ENCODE results near the gene PYGM.
A peak's percentile ranks its signal among the peaks of the same experiment; 100 is the strongest.

PYGM gene

GRCh38 chr11:64753380-64754123 is 6.2 kb downstream of the PYGM start:
- no peak for DNase-seq

- no peak for DNase-seq
Observed at GRCh38 chr11:64753019-64753379, 6.8 kb downstream of the PYGM start.

GRCh38 chr11:64752175-64752970 is 7.4 kb downstream of the PYGM start:
- DNase-seq = no peak

DNA sequence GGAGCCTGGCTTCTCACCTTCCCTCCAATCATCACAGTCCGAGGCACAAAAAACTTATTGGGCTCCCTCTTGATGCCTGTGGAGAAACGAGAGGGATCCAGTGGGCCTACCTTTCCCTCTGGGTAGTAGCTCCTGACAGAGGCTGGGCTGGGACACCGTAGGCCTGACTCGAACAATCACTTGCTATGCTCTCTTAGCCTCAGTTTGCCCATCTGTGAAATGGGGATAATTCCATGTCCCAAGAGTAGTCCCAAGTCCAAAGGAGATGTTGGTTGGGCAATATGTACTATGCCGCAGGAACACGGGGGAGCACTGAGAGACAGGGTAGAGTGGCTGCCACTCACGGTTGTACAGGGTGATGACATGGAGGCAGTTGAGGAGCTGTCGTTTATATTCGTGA is 8.2 kb downstream of the PYGM start:
- DNase-seq = no peak

DNA sequence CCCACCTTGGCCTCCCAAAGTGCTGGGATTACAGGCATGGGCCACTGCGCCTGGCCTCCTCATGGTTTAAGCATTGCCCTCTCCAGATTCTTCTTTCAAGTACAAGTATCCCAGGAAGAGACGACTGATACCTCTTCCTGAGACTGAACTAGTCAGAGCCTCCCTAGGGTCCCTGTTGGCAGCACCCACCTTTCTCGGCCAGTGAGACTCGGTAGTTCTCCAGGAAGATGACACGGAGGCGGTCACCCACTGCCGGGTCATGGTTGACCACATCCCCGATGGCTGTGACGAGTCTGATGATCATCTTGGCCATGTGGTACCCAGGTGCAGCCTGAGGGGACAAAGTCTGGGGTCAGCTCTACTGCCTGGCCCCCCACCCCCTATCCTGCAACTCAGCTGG is 8.6 kb downstream of the PYGM start:
- DNase-seq = no peak

- no peak for DNase-seq
Observed at GRCh38 chr11:64750361-64751054, 9.3 kb downstream of the PYGM start.

DNA sequence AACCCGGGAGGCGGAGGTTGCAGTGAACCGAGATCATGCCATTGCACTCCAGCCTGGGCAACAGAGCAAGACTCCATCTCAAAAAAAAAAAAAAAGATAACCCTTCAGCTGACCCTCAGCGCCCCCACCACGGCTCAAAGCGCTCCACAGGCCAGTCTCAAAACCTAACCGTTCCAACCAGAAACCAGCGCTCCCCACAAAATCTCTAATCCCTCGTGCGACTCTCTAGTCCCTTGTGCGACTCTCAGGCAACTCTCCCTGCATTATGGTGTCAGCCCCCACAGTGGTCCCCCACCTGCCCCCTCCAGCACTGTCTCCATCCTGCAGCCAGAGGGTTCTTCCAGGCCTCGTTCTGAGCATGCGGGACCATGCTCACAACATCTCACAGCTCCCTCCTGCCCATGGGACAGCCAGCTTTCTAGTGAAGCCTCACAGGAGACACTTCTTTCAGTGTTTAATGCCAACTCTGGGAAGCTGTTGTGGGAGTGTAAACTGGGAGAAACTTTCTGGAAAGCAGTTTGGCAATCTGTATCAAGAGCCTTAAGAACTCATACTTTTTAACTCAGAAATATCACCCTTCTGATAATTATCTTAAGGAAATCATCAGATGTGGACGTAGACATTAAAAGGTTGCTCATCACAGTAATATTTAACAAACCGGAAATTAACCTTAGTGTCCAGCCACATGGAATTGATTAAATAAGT is 11.7 kb downstream of the PYGM start:
- DNase-seq = no peak

DNA sequence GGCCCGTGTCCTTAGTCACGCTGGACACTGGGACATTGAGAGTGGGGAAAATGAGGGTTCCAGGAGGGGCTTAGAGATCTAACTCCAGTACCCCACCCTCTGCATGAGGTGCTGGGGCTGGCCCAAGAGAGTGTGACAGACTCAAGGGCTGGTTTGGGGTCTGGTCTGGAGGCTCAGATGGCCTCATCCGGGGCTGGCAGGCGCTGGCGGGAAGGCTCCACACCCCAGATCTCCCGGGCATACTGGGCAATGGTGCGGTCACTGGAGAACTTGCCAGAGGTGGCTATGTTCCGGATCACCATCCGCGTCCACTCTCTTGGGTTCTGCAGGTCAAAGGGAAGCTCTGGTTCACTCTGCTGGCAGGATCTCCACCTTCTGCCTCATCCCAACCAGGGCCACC is 13.3 kb downstream of the PYGM start:
- no peak for DNase-seq

GRCh38 chr11:64745521-64746328 is 14.0 kb downstream of the PYGM start:
- DNase-seq = peak; percentile 41 to 76

GRCh38 chr11:64745189-64745520 is 14.6 kb downstream of the PYGM start:
- DNase-seq = peak; percentile 44 to 72

DNA sequence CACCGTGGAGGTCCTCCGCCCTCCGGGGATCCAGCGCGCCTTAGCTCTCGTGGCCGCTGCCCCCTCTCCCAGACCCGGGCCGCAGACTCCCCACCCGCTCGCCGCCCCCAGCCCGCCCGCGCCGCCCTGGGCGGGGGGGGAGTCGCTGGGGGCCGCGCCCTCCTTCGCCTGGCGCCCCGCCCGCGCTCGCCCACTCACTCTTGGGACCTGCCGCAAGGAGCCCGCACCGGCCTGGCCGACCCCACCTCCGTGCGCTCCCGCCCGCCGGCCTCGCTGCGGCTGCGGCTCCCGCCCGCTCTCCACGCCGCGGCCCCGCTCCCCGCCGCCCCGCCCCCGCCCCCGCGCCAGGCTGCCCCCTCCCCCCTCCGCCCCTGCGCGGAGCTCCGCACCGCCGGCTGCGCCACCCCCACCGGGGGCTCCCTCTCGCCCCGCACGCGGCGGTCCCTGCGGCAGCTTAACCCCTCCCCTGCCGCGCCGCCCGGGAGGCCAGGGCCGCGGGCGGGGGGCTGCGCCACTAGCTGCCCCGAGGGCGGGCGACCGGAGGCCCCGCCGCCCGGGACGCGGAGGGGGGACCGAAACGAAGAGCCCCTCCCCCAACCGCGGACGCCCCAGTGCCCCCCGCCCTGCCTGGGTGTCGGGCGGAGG is 15.1 kb downstream of the PYGM start:
- no peak for DNase-seq

GRCh38 chr11:64743591-64744543 is 15.9 kb downstream of the PYGM start, which contains the start of gene RASGRP2:
RASGRP2 (minus strand) TSS chr11:64744142; CDS start chr11:64742866, 1,276 bp downstream.
- peak; percentile 55 to 74 for DNase-seq

DNA sequence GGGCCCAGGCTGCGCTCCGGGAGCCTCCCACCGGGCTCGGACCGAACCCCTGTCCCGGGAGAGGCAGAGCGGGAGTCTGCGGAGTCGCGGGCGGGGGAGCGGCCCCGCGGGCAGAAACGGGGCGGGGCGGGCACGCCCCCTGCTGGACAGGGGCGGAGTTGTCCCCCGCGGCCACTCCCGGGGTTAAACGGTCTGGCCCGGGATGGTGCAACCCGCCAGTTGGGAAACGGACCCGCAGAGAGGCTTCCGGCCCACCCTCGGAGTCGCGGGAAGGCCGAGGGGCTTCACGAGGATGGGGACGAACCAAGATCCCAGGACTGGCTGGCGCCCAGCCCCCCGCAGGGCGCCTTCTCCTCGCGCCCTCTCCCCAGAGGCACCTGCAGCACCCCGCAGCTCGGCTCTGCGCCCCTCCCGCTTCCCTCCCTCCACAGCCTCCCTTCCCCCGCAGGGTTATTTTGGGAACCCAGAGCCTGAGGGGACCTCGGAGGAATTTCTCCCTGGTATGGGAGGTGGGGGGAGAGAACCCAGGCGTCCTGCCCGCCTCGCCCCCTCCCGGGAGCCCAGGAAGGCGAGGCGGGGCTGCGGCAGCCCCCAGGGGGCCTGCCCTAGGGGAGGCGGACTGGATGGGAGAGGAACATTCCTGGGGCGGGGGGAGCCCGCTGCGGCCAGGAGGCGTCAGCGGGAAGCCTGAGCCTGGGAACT is 16.7 kb downstream of the PYGM start:
- peak; percentile 66 to 85 for DNase-seq

DNA sequence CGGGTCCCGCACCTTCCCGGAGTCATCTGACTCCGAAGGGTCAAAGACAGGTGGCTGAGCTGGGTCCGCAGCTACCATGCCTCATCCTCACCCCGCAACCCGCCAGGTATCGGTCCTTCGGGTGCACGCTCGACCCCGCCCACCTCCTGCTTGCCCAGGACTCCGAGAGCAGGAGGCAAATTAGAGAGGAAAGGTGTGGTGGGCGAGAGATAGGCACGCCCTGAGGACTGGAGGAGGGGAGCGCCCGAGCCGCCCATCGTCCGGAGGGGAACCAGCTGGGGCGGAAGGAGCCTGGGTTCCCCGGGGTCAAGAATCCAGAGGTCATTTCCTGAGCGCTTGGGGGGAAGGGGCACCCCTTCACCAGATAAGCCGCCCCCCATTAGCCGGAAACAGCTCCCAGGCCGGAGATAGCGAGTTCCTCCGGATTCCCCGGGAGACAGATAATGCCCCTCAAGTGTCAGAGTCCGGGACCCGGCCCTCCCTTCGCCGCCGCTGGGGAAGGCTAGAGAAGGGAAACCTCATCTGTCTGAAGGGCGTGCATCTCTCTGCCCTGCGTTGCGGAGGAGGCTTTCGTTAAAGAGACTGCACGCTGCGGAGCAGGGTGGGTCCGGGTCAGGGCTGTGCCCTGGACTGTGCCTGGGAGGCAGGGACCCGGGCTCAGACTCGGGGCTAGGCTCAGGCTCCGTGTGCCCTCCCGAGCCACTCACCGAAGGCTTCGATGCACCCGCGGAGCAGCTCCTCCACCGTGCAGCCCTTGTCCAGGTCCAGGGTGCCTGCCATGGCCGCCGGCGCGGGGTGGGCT is 17.5 kb downstream of the PYGM start:
- peak; percentile 20 to 24 for DNase-seq

DNA sequence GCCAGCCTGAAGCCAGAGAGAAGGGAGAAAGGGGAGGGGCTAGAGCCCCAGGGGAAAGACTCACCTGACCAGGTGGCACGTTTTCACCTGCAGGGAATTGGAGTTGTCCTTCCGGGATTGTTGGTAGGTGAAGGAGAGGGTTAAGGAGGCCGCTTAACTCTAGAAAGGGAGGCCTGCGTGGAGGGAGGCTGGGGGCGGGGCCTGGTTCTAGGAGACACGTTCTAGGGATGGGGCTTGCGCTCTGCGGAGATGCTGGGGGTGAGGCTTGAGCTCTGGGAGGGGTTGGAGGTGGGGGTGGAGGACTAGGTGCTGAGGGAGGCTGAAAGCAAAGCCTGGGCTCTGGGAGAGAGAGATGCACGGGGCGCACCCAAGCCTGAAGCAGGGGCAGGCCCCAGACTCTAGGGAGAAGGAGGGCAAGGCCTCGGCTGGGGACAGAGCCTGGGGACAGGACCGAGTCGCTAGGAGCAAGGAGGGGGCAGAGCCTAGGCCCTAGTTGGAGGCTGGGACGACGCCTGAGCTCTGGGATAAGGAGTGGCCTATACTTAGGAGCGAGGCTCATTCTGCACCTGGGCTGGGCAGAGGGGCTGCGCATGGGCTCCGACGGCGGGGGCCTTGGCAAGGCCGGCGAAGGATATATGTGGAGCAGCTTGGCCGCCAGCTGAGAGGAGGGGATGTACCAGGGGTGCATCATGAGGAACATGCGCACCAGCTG is 18.2 kb downstream of the PYGM start:
- DNase-seq = no peak

DNA sequence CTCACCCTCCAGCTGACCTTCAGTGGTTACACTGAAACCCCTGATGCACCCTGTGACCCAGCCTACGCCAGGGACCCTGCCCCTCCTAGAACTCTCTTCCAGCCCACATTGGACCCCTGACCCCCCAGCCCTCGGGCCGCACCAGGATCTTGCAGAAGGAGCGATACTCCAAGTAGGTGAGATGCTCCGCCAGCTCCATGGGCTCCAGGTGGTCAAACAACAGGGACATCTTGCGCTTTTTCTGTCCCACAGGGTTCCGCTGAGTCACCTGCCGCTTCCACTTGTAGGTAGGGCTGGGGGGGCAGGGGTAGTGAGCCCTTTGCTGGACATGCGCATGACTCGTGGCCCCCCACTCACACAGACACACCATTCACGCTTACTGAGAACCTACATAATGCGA is 19.9 kb downstream of the PYGM start:
- no peak for DNase-seq

DNA sequence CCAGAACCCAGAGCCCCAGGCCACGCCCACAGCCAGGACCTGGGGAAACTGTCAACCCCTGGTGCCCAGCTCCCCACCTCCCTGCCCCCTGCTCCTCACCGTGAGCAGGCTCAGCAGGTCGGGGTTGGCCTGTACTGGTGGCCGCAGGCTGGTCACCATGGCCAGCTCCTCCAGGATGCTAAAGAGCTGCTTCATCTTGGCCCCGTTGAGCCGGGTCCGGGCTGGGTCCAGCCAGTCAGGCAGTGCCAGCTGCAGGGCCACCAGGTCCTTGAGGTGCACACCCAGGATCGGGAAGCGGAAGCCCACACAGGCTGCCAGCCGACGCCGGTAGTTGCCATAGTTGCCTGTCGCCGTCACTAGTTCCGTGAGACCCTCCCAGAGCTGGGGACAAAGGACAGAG is 23.1 kb downstream of the PYGM start:
- no peak for DNase-seq

GRCh38 chr11:64735725-64736259 is 24.0 kb downstream of the PYGM start:
- no peak for DNase-seq

Measured in inflammatory macrophage (primary cell).